HG03280 (cell line): ENCODE data around the gene ADCYAP1R1.

Experiments used
- ATAC-seq: cut with Tn5 transposase; IDR thresholded peaks from one replicate; pipeline ENCODE4 v1.9.1; 2021; ENCODE audit warnings: mild to moderate bottlenecking, moderate library complexity; ENCODE audit not compliant: unreplicated experiment

The ADCYAP1R1 gene

GRCh38 chr7:31082447-31082846 is 30.3 kb downstream of the ADCYAP1R1 start:
- no peak for ATAC-seq

- no peak for ATAC-seq
Measured at GRCh38 chr7:31083210-31083786, 31.2 kb downstream of the ADCYAP1R1 start.

- ATAC-seq, result no peak
Measured at GRCh38 chr7:31084226-31084625, 32.1 kb downstream of the ADCYAP1R1 start.

GRCh38 chr7:31087351-31087750 is 35.2 kb downstream of the ADCYAP1R1 start:
- no peak for ATAC-seq

GRCh38 chr7:31091924-31092434 is 39.9 kb downstream of the ADCYAP1R1 start:
- ATAC-seq, result no peak

- ATAC-seq, result no peak
Measured at GRCh38 chr7:31092606-31093005, 40.5 kb downstream of the ADCYAP1R1 start.

- ATAC-seq, result no peak
Measured at GRCh38 chr7:31093282-31093681, 41.2 kb downstream of the ADCYAP1R1 start.

- no peak for ATAC-seq
Measured at GRCh38 chr7:31094271-31094670, 42.2 kb downstream of the ADCYAP1R1 start.

GRCh38 chr7:31095286-31096197 is 43.4 kb downstream of the ADCYAP1R1 start:
- ATAC-seq, result no peak

- ATAC-seq, result no peak
Measured at GRCh38 chr7:31096198-31096876, 44.2 kb downstream of the ADCYAP1R1 start.

GRCh38 chr7:31096877-31097258 is 44.8 kb downstream of the ADCYAP1R1 start:
- no peak for ATAC-seq

- no peak for ATAC-seq
Measured at GRCh38 chr7:31098642-31099360, 46.7 kb downstream of the ADCYAP1R1 start.

- no peak for ATAC-seq
Measured at GRCh38 chr7:31099451-31100444, 47.6 kb downstream of the ADCYAP1R1 start.

GRCh38 chr7:31100445-31100844 is 48.3 kb downstream of the ADCYAP1R1 start:
- ATAC-seq, result no peak

GRCh38 chr7:31100871-31101270 is 48.8 kb downstream of the ADCYAP1R1 start:
- ATAC-seq, result no peak

GRCh38 chr7:31101544-31101943 is 49.4 kb downstream of the ADCYAP1R1 start:
- no peak for ATAC-seq

- no peak for ATAC-seq
Measured at GRCh38 chr7:31102151-31102972, 50.3 kb downstream of the ADCYAP1R1 start.

GRCh38 chr7:31102973-31103850 is 51.1 kb downstream of the ADCYAP1R1 start:
- no peak for ATAC-seq
